Dedifferentiated amniotic fluid mesenchymal stem cell (primary cell): ENCODE results near the gene TMEM91.
"Not testable (repeated sequence)": the region's sequence is repeated elsewhere in the genome, so short reads cannot be mapped to it uniquely, and the experiment has no call there.

Experiments used
- DNase-seq: peaks from one replicate; pipeline ENCODE4 v3.0.0-alpha.2; 2016; ENCODE audit errors: extremely low spot score

The TMEM91 gene

GRCh38 chr19:41353466-41354342 lies 22.6 kb upstream of the TMEM91 start, which contains the start of gene TGFB1:
TSS of gene TGFB1 (minus strand) at chr19:41353922. CDS start at chr19:41353044, 878 bp downstream.
- peak; percentile 69 for DNase-seq

- no peak for DNase-seq
These were observed 21.9 kb upstream of the TMEM91 start for GRCh38 chr19:41354343-41354953.

DNA sequence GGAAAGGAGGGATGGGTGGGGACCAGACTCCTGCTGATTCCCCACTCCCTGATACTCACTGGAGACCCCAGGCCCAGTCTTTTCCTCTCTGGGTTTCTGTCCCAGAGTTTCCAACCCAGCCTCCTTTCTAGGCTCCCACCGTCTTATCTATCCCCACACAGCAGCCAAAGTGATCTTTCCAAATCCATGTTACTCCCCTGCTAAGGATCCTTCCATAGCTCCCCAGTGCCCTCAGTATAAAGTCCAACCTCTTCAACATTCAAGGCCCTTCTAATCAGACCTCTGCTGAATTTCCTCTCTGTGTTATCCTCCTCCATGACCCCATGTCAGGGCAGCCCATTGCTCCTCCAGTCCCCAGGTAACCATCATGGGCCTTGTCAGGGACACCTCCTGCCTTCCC lies 21.3 kb upstream of the TMEM91 start:
- no peak for DNase-seq

DNA sequence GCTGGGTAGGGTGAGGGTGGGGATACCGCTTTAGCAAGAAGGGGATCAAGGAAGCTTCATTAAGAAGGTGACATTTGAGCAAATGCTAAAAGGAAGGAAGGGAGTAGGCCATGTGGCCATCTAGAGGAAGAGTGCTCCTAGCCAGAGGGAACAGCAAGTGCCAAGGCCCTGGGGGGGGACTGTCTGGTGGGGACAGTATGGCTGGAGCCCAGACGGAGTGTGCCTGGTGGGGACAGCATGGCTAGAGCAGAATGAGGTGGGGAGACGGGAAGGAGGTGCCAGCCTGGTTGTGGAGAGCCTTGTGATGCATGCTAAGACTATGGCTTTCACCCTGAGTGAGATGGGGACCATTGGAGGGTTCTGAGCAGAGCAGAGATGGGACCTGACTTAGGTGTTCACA lies 20.5 kb upstream of the TMEM91 start:
- no peak for DNase-seq

DNA sequence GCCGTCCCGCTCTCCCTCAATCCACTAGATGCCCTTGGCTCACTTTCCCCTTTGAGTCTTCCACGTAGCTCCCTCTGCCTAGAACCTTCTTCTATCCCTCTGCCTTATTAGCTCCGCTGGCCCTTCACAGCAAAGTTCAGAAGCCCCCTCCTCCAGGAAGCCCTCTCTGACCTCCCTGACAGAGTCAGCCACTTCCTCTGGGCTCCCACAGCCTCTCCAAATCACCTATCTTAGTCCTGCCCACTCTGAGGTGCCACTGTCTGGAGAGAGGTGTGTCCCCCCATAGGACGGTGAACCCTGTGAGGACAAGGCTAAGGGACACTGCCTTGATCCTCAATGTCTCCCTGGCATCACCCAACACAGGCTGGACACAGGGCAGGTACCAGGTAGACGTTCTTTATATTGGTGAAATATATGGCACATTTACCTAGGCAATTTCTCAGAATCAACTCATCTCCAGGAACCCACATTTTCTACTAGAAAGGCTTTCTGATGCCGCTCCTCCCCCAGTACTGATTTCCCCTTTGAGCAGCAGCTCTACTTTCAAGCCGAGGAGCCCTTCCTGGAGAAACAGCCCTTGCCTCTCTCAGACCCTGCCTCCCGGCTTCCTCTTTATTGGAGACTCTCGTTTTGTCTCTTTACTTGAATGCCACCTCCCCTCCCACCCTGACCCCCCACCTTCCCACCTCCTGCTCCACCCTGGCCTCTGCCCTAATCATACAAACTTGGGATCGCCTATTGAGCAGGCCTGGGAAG lies 19.2 kb upstream of the TMEM91 start:
- no peak for DNase-seq

- no peak for DNase-seq
These were observed 18.6 kb upstream of the TMEM91 start for GRCh38 chr19:41357746-41358145.

DNA sequence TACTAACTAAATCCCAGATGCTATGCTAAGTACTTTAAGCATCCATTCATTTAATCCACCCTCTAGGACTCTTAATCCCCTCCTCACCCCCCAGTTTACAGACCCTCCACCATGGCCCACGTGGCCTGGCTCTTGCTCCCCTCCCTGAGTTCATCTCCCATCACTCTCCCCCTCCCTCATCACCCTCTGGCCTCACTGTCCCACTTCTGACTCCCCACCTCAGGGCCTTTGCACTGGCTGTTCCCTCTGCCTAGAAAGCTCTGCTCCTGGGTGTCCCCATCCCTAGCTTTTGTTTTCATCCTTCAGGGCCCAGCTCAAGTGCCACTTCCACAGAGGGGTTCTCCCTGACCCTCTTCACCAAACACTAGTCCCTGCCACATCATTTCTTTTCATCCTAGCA lies 16.6 kb upstream of the TMEM91 start:
- DNase-seq = no peak

DNA sequence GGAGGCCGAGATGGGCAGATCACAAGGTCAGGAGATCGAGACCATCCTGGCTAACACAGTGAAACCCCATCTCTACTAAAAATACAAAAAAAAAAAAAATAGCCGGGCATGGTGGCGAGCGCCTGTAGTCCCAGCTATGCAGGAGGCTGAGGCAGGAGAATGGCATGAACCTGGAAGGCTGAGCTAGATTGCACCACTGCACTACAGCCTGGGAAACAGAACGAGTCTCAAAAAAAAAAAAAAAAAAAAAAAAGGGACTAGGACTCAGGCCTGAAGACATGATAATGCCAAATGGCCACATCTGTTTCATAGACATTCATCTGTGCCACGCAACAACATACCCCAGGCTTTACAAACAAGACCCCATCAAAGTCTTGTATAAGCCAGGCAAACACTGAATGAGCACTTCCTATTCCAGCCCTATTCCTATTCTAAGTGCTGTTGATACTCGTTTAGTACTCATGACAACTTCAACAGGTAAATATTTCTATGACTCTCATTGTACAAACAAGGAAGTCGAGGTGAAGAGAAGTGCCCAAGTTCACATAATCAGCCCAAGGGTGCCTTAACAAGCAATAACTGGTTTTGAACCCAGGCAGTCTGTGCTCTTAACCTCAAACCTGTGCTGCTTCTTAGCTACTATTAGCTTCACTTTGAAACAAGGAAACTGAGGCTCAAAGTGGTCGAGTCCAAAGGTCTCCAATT lies 14.0 kb upstream of the TMEM91 start:
- DNase-seq = no peak

- no peak for DNase-seq
These were observed 13.0 kb upstream of the TMEM91 start for GRCh38 chr19:41363371-41363752.

- peak; percentile 98 for DNase-seq
These were observed 12.4 kb upstream of the TMEM91 start, which contains the start of gene B9D2 for GRCh38 chr19:41363753-41364523. TSS of gene B9D2 (minus strand) at chr19:41364149. CDS start at chr19:41363519, 630 bp downstream.

DNA sequence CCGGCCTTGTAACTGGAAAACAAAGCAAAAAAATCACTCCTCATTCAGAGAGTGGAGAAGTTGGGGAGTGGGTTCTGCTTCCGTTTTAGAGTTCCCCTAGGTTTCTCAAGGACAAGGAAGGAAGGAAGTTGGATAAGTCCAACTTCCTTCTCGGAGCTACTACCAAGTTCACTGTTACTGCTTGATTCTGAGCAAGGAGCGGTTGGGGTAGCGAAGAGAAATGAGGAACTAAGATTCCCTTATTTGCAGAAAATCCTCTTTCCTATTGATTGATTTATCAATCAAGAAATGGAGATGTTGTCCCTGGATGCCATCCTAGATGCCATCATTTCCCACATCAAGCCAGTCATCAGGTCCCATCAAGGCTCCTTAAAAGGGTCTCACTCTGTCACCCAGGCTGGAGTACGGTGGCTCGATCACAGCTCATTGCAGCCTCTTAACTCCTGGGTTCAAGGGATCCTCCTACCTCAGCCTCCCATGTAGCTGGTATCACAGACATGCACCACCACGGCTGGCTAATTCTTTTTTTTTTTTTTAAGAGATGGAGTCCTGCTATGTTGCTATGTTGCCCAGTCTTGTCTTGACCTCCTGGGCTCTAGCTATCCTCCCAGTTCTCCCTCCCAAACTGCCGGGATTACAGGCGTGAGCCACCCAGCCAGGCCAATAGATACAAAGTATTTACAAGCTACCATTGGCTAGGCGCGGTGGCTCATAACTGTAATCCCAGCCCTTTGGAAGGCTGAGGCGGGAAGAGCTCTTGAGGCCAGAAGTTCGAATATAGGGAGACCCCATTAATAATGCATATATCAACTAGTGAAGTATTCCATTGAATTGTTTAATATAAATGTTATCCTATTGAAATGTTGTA lies 11.6 kb upstream of the TMEM91 start:
- no peak for DNase-seq

DNA sequence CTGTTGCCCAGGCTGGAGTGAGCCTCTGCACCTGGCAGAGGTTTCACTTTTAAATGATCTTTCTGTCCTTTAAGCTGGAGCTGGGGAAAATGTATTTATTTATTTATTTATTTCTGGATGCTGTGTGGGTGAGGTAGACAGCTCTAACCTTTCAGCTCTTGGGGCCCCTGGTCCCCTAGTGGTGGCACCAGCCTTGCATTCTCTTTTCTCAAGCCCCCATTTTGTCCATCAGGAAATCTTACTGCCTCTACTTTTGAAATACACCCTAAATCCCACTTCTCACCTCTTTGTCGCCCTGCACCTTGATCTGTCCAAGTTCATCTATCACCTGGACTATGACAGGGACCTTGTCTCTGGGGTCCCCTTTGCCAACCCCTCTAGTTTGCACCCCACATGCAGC lies 10.2 kb upstream of the TMEM91 start:
- DNase-seq = no peak

GRCh38 chr19:41367848-41368301 lies 8.5 kb upstream of the TMEM91 start:
- DNase-seq = peak; percentile 91

- no peak for DNase-seq
These were observed 6.6 kb upstream of the TMEM91 start for GRCh38 chr19:41369769-41370168.

GRCh38 chr19:41371119-41371518 lies 5.2 kb upstream of the TMEM91 start:
- not testable (repeated sequence) for DNase-seq

- no peak for DNase-seq
These were observed 4.8 kb upstream of the TMEM91 start for GRCh38 chr19:41371541-41371940.

- no peak for DNase-seq
These were observed 3.8 kb upstream of the TMEM91 start for GRCh38 chr19:41372501-41372900.

- DNase-seq = peak; percentile 78
These were observed 2.3 kb upstream of the TMEM91 start for GRCh38 chr19:41373993-41374392.

GRCh38 chr19:41376998-41377365 lies 649 bp downstream of the TMEM91 start:
- DNase-seq = no peak
